ENCODE results near the gene ORMDL3.
"Not testable (repeated sequence)": the region's sequence is repeated elsewhere in the genome, so short reads cannot be mapped to it uniquely, and the experiment has no call there.

The ORMDL3 gene

GRCh38 chr17:39916918-39917317 lies 10.5 kb downstream of the ORMDL3 start:
- TF ChIP-seq CTCF (conservative IDR thresholded peaks at IDR 0.05; ENCODE audit: low read length), result peak; percentile 44
- H3K4me3 ChIP-seq (ENCODE audit: low read length), result no peak overlapping the region
- DNase-seq (ENCODE audit: low read depth), result peak; percentile 24

- TF ChIP-seq CTCF (conservative IDR thresholded peaks at IDR 0.05; ENCODE audit: low read length), result no peak
- no peak overlapping the region for H3K4me3 ChIP-seq (ENCODE audit: low read length)
- no peak for DNase-seq (ENCODE audit: low read depth)
Measured at GRCh38 chr17:39915559-39915958, 11.8 kb downstream of the ORMDL3 start.

DNA sequence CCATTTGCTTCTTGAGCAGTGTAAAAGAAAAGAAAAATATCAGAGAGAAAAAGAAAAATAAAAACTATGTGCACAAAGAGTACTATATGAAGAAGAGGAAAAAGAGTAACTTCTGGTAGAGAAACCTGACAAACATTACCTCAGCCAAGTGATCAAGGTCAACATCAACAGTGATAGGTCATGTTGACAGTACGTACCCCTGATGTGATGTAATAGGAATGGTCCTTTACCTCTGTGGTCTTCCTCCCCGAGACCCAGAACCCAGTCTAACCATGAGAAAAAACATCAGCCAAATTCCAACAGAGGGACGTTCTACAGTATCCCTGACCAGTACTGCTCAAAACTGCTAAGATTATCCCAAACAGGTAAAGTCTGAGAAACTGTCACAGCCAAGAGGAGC lies 13.4 kb downstream of the ORMDL3 start:
- DNase-seq (ENCODE audit: low read depth), result no peak
- TF ChIP-seq CTCF (conservative IDR thresholded peaks at IDR 0.05; ENCODE audit: low read length), result no peak
- no peak overlapping the region for H3K4me3 ChIP-seq (ENCODE audit: low read length)

DNA sequence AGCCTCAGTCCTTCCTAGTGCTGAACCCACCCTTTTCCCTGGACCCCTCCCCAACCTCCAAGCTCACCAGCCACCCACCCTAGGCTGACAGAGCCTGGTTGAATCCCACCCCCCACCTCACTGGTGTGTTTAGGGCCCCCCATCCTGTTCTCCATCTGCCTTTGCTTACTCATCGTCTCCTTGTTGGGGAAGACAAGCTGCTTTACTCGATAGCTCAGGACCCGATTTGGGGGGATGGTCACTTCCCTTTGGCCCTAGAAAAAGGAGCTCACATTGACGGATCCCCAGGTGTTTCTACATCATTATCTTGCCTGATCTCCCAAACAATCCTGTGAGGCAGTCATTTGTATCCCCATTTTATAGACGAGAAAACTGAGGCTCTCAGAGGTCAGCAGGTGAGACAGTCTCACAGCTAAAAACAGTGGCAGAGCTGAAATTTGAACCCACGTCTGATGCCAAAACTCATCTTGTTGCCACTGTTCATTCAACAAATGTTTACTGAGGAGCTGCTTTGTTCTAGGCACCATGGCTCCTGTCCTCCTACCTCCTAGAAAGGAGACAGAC lies 18.5 kb downstream of the ORMDL3 start:
- DNase-seq (ENCODE audit: low read depth), result no peak
- TF ChIP-seq CTCF (conservative IDR thresholded peaks at IDR 0.05; ENCODE audit: low read length), result no peak
- no peak overlapping the region for H3K4me3 ChIP-seq (ENCODE audit: low read length)

DNA sequence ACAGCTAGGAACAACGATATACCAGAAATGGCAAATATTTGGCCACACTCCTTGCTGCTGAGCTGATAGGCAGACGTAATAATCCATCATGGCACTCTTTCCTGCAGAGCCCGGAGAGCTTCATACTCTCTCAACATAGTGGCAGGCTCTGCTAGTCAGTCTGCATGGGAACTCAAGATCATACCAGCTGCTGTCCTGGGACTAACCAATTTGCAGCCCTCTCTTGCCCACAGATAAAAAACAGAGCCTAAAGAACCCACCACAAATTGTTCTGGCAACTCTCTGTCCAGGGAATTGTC lies 22.5 kb downstream of the ORMDL3 start:
- no peak for TF ChIP-seq CTCF (conservative IDR thresholded peaks at IDR 0.05; ENCODE audit: low read length)
- no peak for DNase-seq (ENCODE audit: low read depth)
- no peak overlapping the region for H3K4me3 ChIP-seq (ENCODE audit: low read length)

GRCh38 chr17:39903158-39903884 lies 24.1 kb downstream of the ORMDL3 start:
- DNase-seq (ENCODE audit: low read depth), result peak; percentile 3
- TF ChIP-seq CTCF (conservative IDR thresholded peaks at IDR 0.05; ENCODE audit: low read length), result no peak
- H3K4me3 ChIP-seq (ENCODE audit: low read length), result no peak overlapping the region

DNA sequence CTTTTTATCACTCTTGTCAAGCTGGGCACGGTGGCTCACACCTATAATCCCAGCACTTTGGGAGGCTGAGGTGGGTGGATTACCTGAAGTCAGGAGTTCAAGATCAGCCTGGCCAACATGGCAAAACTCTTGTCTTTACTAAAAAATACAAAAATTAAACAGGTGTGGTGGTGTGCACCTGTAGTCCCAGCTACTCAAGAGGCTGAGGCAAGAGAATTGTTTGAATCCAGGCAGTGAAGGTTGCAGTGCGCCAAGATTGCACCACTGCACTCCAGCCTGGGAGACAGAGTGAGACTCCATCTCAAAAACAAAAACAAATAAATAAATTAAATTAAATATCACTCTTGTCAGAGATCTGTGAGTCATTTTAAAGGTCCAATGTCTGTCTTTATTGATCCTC lies 25.4 kb downstream of the ORMDL3 start:
- H3K4me3 ChIP-seq (ENCODE audit: low read length); DNase-seq (ENCODE audit: low read depth): not testable (repeated sequence)

All from AG10803 (cell line).